Right atrium auricular region (tissue), 2 donors: ENCODE results near the gene LRIF1. TPM values are rescaled to one million over a fixed set of nuclear protein-coding genes. Genes with fewer than 3 reads are reported as not detected.

Source experiments
- DNase-seq: peaks from one replicate; pipeline ENCODE4 v3.0.0-alpha.2; 2019; ENCODE audit warnings: low spot score
- H3K27ac ChIP-seq, 2 donors: fragments of 200-600 bp; sonication (generic); 1 replicate in 1 of 2; 2 replicates in 1 of 2; pipeline ENCODE4 v1.5.1; 2016 to 2019
- H3K27me3 ChIP-seq, 2 donors: fragments of 200-600 bp; sonication (generic); one replicate each; pipeline versions ENCODE4 v1.5.1 to v1.6.0; 2017 to 2019
- H3K36me3 ChIP-seq: fragments of 200-600 bp; sonication (generic); one replicate; pipeline ENCODE4 v1.5.1; 2016
- H3K4me1 ChIP-seq, 2 donors: fragments of 200-600 bp; sonication (generic); one replicate each; pipeline versions ENCODE4 v1.5.1 to v1.6.0; 2017 to 2019
- H3K4me3 ChIP-seq, 2 donors: fragments of 200-600 bp; sonication (generic); 1 replicate in 1 of 2; 2 replicates in 1 of 2; pipeline ENCODE4 v1.5.1; 2017 to 2019; ENCODE audit warnings: mild to moderate bottlenecking in 1 of 2, moderate library complexity in 1 of 2
- H3K9me3 ChIP-seq, 2 donors: fragments of 200-600 bp; sonication (generic); one replicate each; pipeline ENCODE4 v1.5.1; 2019
- CTCF ChIP-seq, 2 donors: fragments of 200-600 bp; sonication (generic); IDR thresholded peaks; one replicate each; pipeline ENCODE4 v1.5.1; 2019; ENCODE audit warnings: antibody characterized with exemption in 2 of 2
- total RNA-seq, 2 donors: library from RNA; depleted of rRNA; stranded (reverse); fragments of >200 nt; gene quantifications; one replicate each; pipeline ENCODE4 v1.1.0, GENCODE V29; 2016

The LRIF1 gene
- total RNA-seq, 2 donors from 2014 or later, result 9.2 to 15.7 TPM

GRCh38 chr1:110912784-110913183, 50.9 kb downstream of the LRIF1 start:
- no peak overlapping the region for H3K27ac ChIP-seq
- no peak for DNase-seq
- TF ChIP-seq CTCF (IDR thresholded peaks at IDR 0.05), result no peak
- H3K27me3 ChIP-seq, result no peaks in the 10 kb centered on the region
- H3K36me3 ChIP-seq, result no peaks in the 10 kb centered on the region
- no peaks in the 10 kb centered on the region for H3K4me1 ChIP-seq
- H3K9me3 ChIP-seq, result peaks cover 0 to 19% of the 10 kb centered on the region in 2 donors
- no peak overlapping the region for H3K4me3 ChIP-seq

- Histone ChIP-seq H3K4me1 (no peaks in the 10 kb centered on the region), H3K9me3 (no peaks in the 10 kb centered on the region), H3K27me3 (no peaks in the 10 kb centered on the region), H3K27ac (no peak overlapping the region), H3K36me3 (no peaks in the 10 kb centered on the region), H3K4me3 (no peak overlapping the region)
- TF ChIP-seq CTCF (IDR thresholded peaks at IDR 0.05), result no peak
- no peak for DNase-seq
Observed at GRCh38 chr1:110903853-110904500, 59.7 kb downstream of the LRIF1 start.

GRCh38 chr1:110902820-110903463, 60.8 kb downstream of the LRIF1 start:
- Histone ChIP-seq H3K9me3 (no peaks in the 10 kb centered on the region), H3K27me3 (no peaks in the 10 kb centered on the region), H3K36me3 (no peaks in the 10 kb centered on the region), H3K4me3 (no peak overlapping the region), H3K27ac (no peak overlapping the region), H3K4me1 (no peaks in the 10 kb centered on the region)
- no peak for TF ChIP-seq CTCF (IDR thresholded peaks at IDR 0.05)
- DNase-seq, result no peak

GRCh38 chr1:110899458-110899843, 64.3 kb downstream of the LRIF1 start:
- no peak overlapping the region for H3K27ac ChIP-seq
- no peak overlapping the region for H3K4me3 ChIP-seq
- no peaks in the 10 kb centered on the region for H3K9me3 ChIP-seq
- DNase-seq, result no peak
- H3K36me3 ChIP-seq, result no peaks in the 10 kb centered on the region
- no peaks in the 10 kb centered on the region for H3K4me1 ChIP-seq
- no peaks in the 10 kb centered on the region for H3K27me3 ChIP-seq
- TF ChIP-seq CTCF (IDR thresholded peaks at IDR 0.05), result no peak

GRCh38 chr1:110898734-110899457, 64.8 kb downstream of the LRIF1 start:
- H3K36me3 ChIP-seq, result no peaks in the 10 kb centered on the region
- H3K27me3 ChIP-seq, result no peaks in the 10 kb centered on the region

More at GRCh38 chr1:110898734-110899457, 64.8 kb downstream of the LRIF1 start:
- no peak for DNase-seq
- Histone ChIP-seq H3K4me1 (no peaks in the 10 kb centered on the region), H3K9me3 (no peaks in the 10 kb centered on the region), H3K4me3 (no peak overlapping the region), H3K27ac (no peak overlapping the region)
- no peak for TF ChIP-seq CTCF (IDR thresholded peaks at IDR 0.05)
